Ishikawa (cell line): Measurements from ENCODE around the gene ARSB.

Experiments
- CEBPB ChIP-seq: IDR thresholded peaks from 2 replicates; pipeline ENCODE4 v1.6.1; 2012
- CREB1 ChIP-seq: IDR thresholded peaks from 2 replicates; pipeline ENCODE4 v1.6.1; 2012; ENCODE audit warnings: low read depth
- EGR1 ChIP-seq: IDR thresholded peaks from 2 replicates; pipeline ENCODE4 v1.6.1; 2012
- EP300 ChIP-seq: IDR thresholded peaks from 2 replicates; pipeline ENCODE4 v1.6.1; 2012; ENCODE audit warnings: borderline replicate concordance
- FOXM1 ChIP-seq: IDR thresholded peaks from 2 replicates; pipeline ENCODE4 v1.6.1; 2012; ENCODE audit warnings: low read depth, borderline replicate concordance
- MAX ChIP-seq: IDR thresholded peaks from 2 replicates; pipeline ENCODE4 v1.6.1; 2012
- NFIC ChIP-seq: IDR thresholded peaks from 2 replicates; pipeline ENCODE4 v1.6.1; 2012
- RAD21 ChIP-seq: IDR thresholded peaks from 2 replicates; pipeline ENCODE4 v1.6.1; 2012; ENCODE audit warnings: low read depth
- REST ChIP-seq: IDR thresholded peaks from 2 replicates; pipeline ENCODE4 v1.6.1; 2012; ENCODE audit warnings: low read depth, mild to moderate bottlenecking
- TAF1 ChIP-seq: IDR thresholded peaks from 2 replicates; pipeline ENCODE4 v1.6.1; 2012; ENCODE audit warnings: low read depth, mild to moderate bottlenecking
- TCF12 ChIP-seq: IDR thresholded peaks from 2 replicates; pipeline ENCODE4 v1.6.1; 2012; ENCODE audit warnings: low read depth
- TEAD4 ChIP-seq: IDR thresholded peaks from 2 replicates; pipeline ENCODE4 v1.6.1; 2012
- USF1 ChIP-seq: IDR thresholded peaks from 2 replicates; pipeline ENCODE4 v1.6.1; 2012
- YY1 ChIP-seq: IDR thresholded peaks from 2 replicates; pipeline ENCODE4 v1.6.1; 2012; ENCODE audit warnings: low read depth
- ZBTB7A ChIP-seq: IDR thresholded peaks from 2 replicates; pipeline ENCODE4 v1.6.1; 2012; ENCODE audit warnings: low read depth

The ARSB gene

GRCh38 chr5:78922879-78923621, 62.1 kb downstream of the ARSB start:
- TF ChIP-seq MAX (no peak), CEBPB (no peak), REST (no peak), TCF12 (no peak), FOXM1 (no peak), TEAD4 (no peak)

- TF ChIP-seq MAX (no peak), USF1 (no peak), CEBPB (no peak), REST (no peak), TEAD4 (no peak), FOXM1 (no peak), TCF12 (no peak), EGR1 (no peak), TAF1 (no peak), RAD21 (no peak), YY1 (no peak), ZBTB7A (no peak), NFIC (no peak)
Measured at GRCh38 chr5:78920604-78921003, 64.5 kb downstream of the ARSB start.

- TF ChIP-seq CEBPB = no peak
- TF ChIP-seq FOXM1 = no peak
- TF ChIP-seq USF1 = no peak
- TF ChIP-seq MAX = no peak
Measured at GRCh38 chr5:78919796-78920195, 65.3 kb downstream of the ARSB start.

- TF ChIP-seq CREB1 (no peak), TAF1 (no peak), FOXM1 (no peak), ZBTB7A (no peak), USF1 (no peak), YY1 (no peak), REST (no peak), EGR1 (no peak), EP300 (no peak), MAX (no peak), NFIC (no peak), CEBPB (no peak), RAD21 (no peak), TEAD4 (no peak), TCF12 (no peak)
Measured at GRCh38 chr5:78916044-78916443, 69.1 kb downstream of the ARSB start.
